ENCODE data around the gene LARP6.

LARP6 gene

DNA sequence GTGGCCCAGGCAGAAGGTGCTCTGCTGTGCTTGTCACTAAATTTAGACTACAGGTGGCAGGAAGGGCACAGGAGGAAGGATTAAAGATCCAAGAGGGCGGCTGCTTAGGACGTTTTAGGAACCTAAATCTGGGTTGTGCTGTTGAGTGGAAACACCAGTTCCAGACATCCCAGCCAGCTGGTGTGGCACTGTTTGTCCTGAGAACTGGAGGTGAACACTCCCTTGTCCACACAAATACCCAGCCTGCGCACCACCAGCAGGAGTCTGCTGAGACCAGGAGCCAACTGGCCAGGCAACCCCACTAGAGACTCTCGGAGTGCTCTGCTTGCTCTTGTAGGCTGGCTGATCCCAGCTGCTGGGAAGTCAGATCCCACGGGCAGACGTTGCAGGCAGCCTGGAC lies 60.3 kb downstream of the LARP6 start:
- TF ChIP-seq CTCF (IDR thresholded peaks at IDR 0.05; ENCODE audit: insufficient read depth, missing control alignments) = no peak
- DNase-seq (ENCODE audit: insufficient read length, low spot score) (no peak), FAIRE-seq (no peak)

DNA sequence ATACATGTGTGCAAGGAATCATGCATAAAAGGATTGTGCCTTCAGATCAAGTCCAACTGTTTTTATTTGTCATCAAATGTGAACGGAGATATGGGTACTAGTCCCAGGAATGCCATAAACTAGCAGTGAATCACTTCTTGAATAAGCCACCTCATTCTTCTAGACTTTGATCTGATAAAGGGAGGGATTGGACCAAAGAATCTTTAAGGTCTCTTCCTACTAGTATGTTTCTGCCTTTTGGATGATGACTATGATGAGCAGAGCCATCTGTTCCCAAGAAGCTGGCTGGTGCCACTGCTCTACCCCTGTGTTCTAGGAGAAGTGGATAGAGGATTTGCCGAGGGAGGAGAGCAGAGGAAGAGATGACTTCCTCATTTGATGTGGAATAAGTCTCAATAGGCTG lies 61.8 kb downstream of the LARP6 start:
- no peak for FAIRE-seq
- no peak for DNase-seq (ENCODE audit: insufficient read length, low spot score)
- no peak for TF ChIP-seq CTCF (IDR thresholded peaks at IDR 0.05; ENCODE audit: insufficient read depth, missing control alignments)

DNA sequence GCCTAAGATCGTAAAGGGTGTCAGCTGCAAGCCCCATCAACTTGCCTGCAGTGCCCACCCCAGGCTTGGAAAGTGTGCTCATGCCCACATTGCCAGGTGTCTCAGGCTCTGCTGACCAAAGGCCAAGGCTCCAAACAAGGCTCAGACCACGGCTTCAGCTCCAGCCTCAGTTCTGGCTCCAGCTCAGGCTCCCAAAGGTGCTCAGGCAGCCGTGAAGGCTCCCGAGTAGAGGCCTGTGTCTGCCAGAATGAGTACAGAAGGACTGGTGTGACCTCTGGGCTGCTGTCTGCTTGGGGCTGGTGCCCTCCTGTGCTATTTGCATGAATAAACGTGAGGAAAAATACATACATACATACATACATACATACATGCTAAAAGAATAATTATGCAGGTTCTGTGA lies 62.7 kb downstream of the LARP6 start:
- TF ChIP-seq CTCF (IDR thresholded peaks at IDR 0.05; ENCODE audit: insufficient read depth, missing control alignments) = no peak
- DNase-seq (ENCODE audit: insufficient read length, low spot score) = no peak
- no peak for FAIRE-seq

- FAIRE-seq = no peak
- DNase-seq (ENCODE audit: insufficient read length, low spot score) = no peak
- TF ChIP-seq CTCF (IDR thresholded peaks at IDR 0.05; ENCODE audit: insufficient read depth, missing control alignments) = no peak
Measured at GRCh38 chr15:70789213-70789612, 64.7 kb downstream of the LARP6 start.

DNA sequence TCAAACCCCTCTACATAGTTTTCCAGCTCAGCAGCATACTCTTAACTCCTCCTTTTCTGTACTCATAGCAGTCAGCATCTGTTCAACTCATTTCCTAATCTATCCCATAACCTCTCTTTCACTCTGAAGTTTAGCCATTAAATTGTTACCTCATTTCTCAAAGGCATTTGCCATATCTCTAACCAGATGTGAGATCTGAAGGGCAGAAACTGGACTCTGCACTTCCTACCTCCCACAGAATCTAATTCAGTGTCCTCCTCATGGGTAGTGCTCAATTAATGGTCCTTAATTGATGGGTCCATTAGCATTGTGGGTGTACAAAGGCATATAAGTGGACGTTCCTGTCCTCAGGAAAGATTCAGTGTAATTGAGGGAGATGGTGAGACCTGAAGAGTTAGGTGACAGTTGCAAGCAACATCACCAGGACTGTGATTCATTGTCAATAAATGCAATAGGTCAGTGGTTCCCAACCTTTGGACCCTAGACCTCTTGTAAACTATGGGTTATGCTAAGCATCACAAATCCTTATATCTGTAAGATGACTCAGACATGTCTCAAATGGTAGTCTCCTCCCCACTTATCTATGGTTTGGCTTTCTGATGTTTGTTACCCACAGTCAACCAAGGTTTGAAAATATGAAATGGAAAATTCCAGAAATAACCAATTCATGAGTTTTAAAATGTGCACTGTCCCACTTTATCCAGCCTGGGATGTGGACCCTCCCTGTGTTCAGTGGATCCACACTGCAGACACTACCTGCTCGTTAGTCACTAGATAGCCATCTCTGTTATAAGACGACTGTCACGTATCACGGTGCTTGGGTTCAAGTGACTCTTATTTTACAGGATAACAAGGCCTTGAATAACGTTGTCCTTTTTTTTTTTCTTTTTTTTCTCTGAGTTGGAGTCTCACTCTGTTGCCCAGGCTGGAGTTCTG lies 65.6 kb downstream of the LARP6 start:
- FAIRE-seq (no peak), DNase-seq (ENCODE audit: insufficient read length, low spot score) (no peak)
- TF ChIP-seq CTCF (IDR thresholded peaks at IDR 0.05; ENCODE audit: insufficient read depth, missing control alignments) = no peak

- TF ChIP-seq CTCF (IDR thresholded peaks at IDR 0.05; ENCODE audit: insufficient read depth, missing control alignments) = no peak
- no peak for FAIRE-seq
- DNase-seq (ENCODE audit: insufficient read length, low spot score) = no peak
Measured at GRCh38 chr15:70786996-70787395, 67.0 kb downstream of the LARP6 start.

DNA sequence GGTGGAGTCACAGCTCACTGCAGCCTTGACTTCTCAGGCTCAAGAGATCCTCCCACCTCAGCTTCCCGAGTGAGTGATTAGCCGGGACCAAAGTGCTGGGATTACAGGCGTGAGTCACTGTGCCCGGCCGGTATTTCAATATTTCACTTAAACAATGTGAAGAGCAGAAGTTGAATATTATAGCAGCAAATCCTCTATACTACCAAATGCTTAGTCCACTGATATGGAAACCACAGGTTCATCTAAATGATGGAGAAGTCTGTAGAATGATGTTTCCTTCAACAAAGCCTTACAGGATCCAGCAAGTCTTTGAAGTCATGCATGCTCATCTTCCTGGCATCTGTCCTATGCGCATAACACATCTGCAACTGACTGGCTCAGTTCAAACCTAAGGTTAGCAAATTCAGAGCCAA lies 70.3 kb downstream of the LARP6 start:
- TF ChIP-seq CTCF (IDR thresholded peaks at IDR 0.05; ENCODE audit: insufficient read depth, missing control alignments) = no peak
- DNase-seq (ENCODE audit: insufficient read length, low spot score) (no peak), FAIRE-seq (no peak)

Measured in D721Med (cell line).